Sigmoid colon (tissue), 7 donors: ENCODE data around the gene APBA1. TPM values are rescaled to one million over a fixed set of nuclear protein-coding genes. Genes with fewer than 3 reads are reported as not detected.

Source experiments
- DNase-seq: peaks from one replicate; pipeline ENCODE4 v3.0.0-alpha.2; 2019
- H3K27ac ChIP-seq, 4 donors: fragments of 200-600 bp; sonication (generic); one replicate each; pipeline ENCODE4 v1.5.1; 2016 to 2019; ENCODE audit warnings: mild to moderate bottlenecking in 1 of 4
- H3K27me3 ChIP-seq, 3 donors: fragments of 200-600 bp; sonication (generic); one replicate each; pipeline ENCODE4 v1.5.1; 2019; ENCODE audit warnings: mild to moderate bottlenecking in 1 of 3
- H3K36me3 ChIP-seq, 4 donors: fragments of 200-600 bp; sonication (generic); one replicate each; pipeline ENCODE4 v1.5.1; 2016 to 2019
- H3K4me1 ChIP-seq, 4 donors: fragments of 200-600 bp; sonication (generic); one replicate each; pipeline ENCODE4 v1.5.1; 2017 to 2019
- H3K4me3 ChIP-seq, 4 donors: fragments of 200-600 bp; sonication (generic); one replicate each; pipeline ENCODE4 v1.5.1; 2017 to 2019; ENCODE audit warnings: mild to moderate bottlenecking in 2 of 4, moderate library complexity in 1 of 4
- H3K9me3 ChIP-seq, 4 donors: fragments of 200-600 bp in 3 of 4; sonication (generic) in 3 of 4; one replicate each; pipeline versions ENCODE4 v1.5.1 to v1.6.1; 2013 to 2019
- CTCF ChIP-seq, 4 experiments: fragments of 450-650 bp in 3 of 4; fragments of 200-600 bp in 1 of 4; IDR thresholded peaks; one replicate each; pipeline ENCODE4 v1.5.1; 2016 to 2019; ENCODE audit warnings: antibody characterized with exemption in 4 of 4, mild to moderate bottlenecking in 3 of 4, moderate library complexity in 2 of 4
- EP300 ChIP-seq, 4 donors: sonication (generic); formaldehyde crosslinking; IDR thresholded peaks; one replicate each; pipeline ENCODE4 v1.6.1; 2017; ENCODE audit warnings: antibody characterized with exemption in 4 of 4
- POLR2A ChIP-seq, 2 donors: fragments of 450-650 bp; IDR thresholded peaks; one replicate each; pipeline ENCODE4 v1.6.1; 2016; ENCODE audit warnings: antibody characterized with exemption in 2 of 2, mild to moderate bottlenecking in 2 of 2, moderate library complexity in 2 of 2
- POLR2AphosphoS5 ChIP-seq, 4 donors: sonication (generic); formaldehyde crosslinking; IDR thresholded peaks; one replicate each; pipeline ENCODE4 v1.6.1; 2017; ENCODE audit warnings: antibody characterized with exemption in 4 of 4
- WGBS, 2 donors: extraction: QIAGEN DNeasy Blood & Tissue Kit; methylation state at CpG; one replicate each; pipeline ENCODE4 v1.1.7; 2013; 5-methylcytosine and 5-hydroxymethylcytosine counted together
- intact Hi-C: fragments of 100-400 bp; cut with DNase I; formaldehyde crosslinking; loops from one replicate; pipeline ENCODE4 v1.15.1; 2023
- polyA plus RNA-seq, 3 donors: library from polyadenylated mRNA; stranded (reverse); fragments of 200-250 nt; gene quantifications; one replicate each; pipeline ENCODE4 v1.2.3, GENCODE V29; 2013
- total RNA-seq, 4 donors: library from RNA; depleted of rRNA; stranded (reverse); fragments of >200 nt; gene quantifications; one replicate each; pipeline ENCODE4 v1.1.0, GENCODE V29; 2016
- donor health status: healthy with polysubstance abuse.
- donor health status: Bipolar disorder and iron deficiency.
- donor health status: healthy.

APBA1 gene
- total and polyA plus RNA-seq, 7 donors = 1.7 to 6.7 (median 4.2) TPM

- H3K27me3 ChIP-seq = no peaks in the 10 kb centered on the region
- H3K36me3 ChIP-seq = no peaks in the 10 kb centered on the region
- no peak overlapping the region for H3K4me3 ChIP-seq
- H3K9me3 ChIP-seq = no peaks in the 10 kb centered on the region
- no peak for DNase-seq
- 22 to 62% methylated on average over 1 of the region's 1 CpG for WGBS, 2 donors
- H3K27ac ChIP-seq = no peak overlapping the region
- no peak for TF ChIP-seq EP300 (IDR thresholded peaks at IDR 0.05)
- intact Hi-C loops = no loop called here
- H3K4me1 ChIP-seq = no peaks in the 10 kb centered on the region
These were observed 52.9 kb downstream of the APBA1 start for GRCh38 chr9:69619233-69619632.

- no peaks in the 10 kb centered on the region for H3K27me3 ChIP-seq
- H3K4me1 ChIP-seq = no peaks in the 10 kb centered on the region
- no peak for TF ChIP-seq EP300 (IDR thresholded peaks at IDR 0.05)
- no peak for TF ChIP-seq CTCF (IDR thresholded peaks at IDR 0.05)
- no peak for TF ChIP-seq POLR2AphosphoS5 (IDR thresholded peaks at IDR 0.05)
- no peak for TF ChIP-seq POLR2A (IDR thresholded peaks at IDR 0.05)
- no peaks in the 10 kb centered on the region for H3K36me3 ChIP-seq
- DNase-seq = no peak
- H3K4me3 ChIP-seq = no peak overlapping the region
- H3K27ac ChIP-seq = no peak overlapping the region
- intact Hi-C loops = no loop called here
- no peaks in the 10 kb centered on the region for H3K9me3 ChIP-seq
These were observed 55.2 kb downstream of the APBA1 start for GRCh38 chr9:69617006-69617405.

GRCh38 chr9:69615880-69616279 lies 56.3 kb downstream of the APBA1 start:
- Histone ChIP-seq H3K4me3 (no peak overlapping the region), H3K27ac (no peak overlapping the region), H3K36me3 (no peaks in the 10 kb centered on the region), H3K4me1 (no peaks in the 10 kb centered on the region), H3K9me3 (no peaks in the 10 kb centered on the region), H3K27me3 (no peaks in the 10 kb centered on the region)
- TF ChIP-seq POLR2AphosphoS5 (IDR thresholded peaks at IDR 0.05) (no peak), POLR2A (IDR thresholded peaks at IDR 0.05) (no peak), CTCF (IDR thresholded peaks at IDR 0.05) (no peak), EP300 (IDR thresholded peaks at IDR 0.05) (no peak)
- 90 to 95% methylated on average over 3 of the region's 3 CpGs for WGBS, 2 donors
- intact Hi-C loops = no loop called here
- no peak for DNase-seq

GRCh38 chr9:69611221-69611620 lies 61.0 kb downstream of the APBA1 start:
- H3K27me3 ChIP-seq = no peaks in the 10 kb centered on the region
- no peaks in the 10 kb centered on the region for H3K9me3 ChIP-seq
- no peaks in the 10 kb centered on the region for H3K36me3 ChIP-seq
- intact Hi-C loops = no loop called here
- 88 to 89% methylated on average over 3 of the region's 3 CpGs for WGBS, 2 donors
- H3K27ac ChIP-seq = no peak overlapping the region
- H3K4me1 ChIP-seq = no peaks in the 10 kb centered on the region
- TF ChIP-seq POLR2A (IDR thresholded peaks at IDR 0.05) (no peak), POLR2AphosphoS5 (IDR thresholded peaks at IDR 0.05) (no peak), EP300 (IDR thresholded peaks at IDR 0.05) (no peak), CTCF (IDR thresholded peaks at IDR 0.05) (no peak)
- no peak overlapping the region for H3K4me3 ChIP-seq
- no peak for DNase-seq

- intact Hi-C loops = no loop called here
- Histone ChIP-seq H3K4me3 (no peak overlapping the region), H3K36me3 (no peaks in the 10 kb centered on the region), H3K27ac (no peak overlapping the region), H3K9me3 (no peaks in the 10 kb centered on the region), H3K4me1 (no peaks in the 10 kb centered on the region), H3K27me3 (no peaks in the 10 kb centered on the region)
- no peak for DNase-seq
- TF ChIP-seq POLR2AphosphoS5 (IDR thresholded peaks at IDR 0.05) (no peak), POLR2A (IDR thresholded peaks at IDR 0.05) (no peak), EP300 (IDR thresholded peaks at IDR 0.05) (no peak), CTCF (IDR thresholded peaks at IDR 0.05) (no peak)
These were observed 63.0 kb downstream of the APBA1 start for GRCh38 chr9:69609156-69609555.
